ENCODE results near the gene ZNF785. TPM values are rescaled to one million over a fixed set of nuclear protein-coding genes. Genes with fewer than 3 reads are reported as not detected.

The ZNF785 gene
- total and polyA plus RNA-seq, 2 donors from 2014 or later: 6.3 to 18.5 TPM

DNA sequence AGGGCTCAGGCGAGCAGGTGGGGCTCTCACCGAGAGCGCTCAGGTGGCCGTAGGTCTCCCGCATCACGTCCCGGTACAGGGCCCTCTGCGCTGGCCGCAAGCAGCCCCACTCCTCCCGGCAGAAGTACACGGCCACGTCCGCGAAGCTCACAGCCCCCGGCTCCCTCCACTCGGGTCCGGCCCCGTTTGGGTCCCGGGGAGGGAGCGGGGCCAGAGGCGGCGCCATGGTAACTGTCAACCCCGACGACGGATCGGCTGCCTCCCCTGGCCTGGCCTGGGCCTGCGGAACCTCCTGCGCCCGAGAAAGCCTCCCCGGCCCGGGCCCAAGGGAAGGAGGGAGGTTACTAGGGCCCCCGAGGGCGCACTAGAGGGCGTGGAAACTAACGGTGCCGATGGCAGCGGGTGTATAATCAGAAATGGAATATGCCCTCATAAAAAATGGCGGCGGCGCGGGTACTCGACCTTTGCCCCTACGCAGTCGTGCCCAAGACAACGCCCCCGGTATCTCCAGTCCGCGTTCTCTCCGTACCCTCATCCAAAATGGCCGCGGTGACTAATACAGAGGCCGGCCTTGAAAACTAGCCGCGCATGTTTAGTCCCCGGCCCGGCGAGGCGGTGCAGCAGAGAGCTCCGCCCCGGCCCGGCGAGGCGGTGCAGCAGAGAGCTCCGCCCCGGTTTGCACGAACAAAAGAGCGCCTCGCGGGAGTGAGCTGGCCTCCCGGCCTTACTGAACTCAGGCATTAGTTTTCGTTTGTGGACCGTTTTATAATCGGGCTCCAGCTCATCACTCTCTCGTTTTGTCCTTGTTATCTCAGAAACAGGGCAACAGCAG, 27.3 kb downstream of the ZNF785 start, which contains the start of gene ZNF764:
TSS of gene ZNF764 (minus strand) at position 418 of the 832 bp plus-strand sequence. CDS start at position 226, 192 bp downstream.
- peaks cover 0 to 2% (median 0%) of the 10 kb centered on the region in 3 donors for H3K4me1 ChIP-seq (ENCODE audit: control insufficient read depth in 2 of 3, insufficient read depth in 2 of 3, low read depth in 1 of 3, low read length in 3 of 3)
- peak within 1 kb of the TSS; percentile 44 to 81 (median 70) for H3K9ac ChIP-seq (ENCODE audit: low read length in 3 of 3)
- no peaks in the 10 kb centered on the region for H3K27me3 ChIP-seq (ENCODE audit: control insufficient read depth, insufficient read depth, low read length)
- FAIRE-seq (peak; percentile 97), DNase-seq (peak; percentile 98 to 99 (median 98))
- peaks cover 0 to 8% (median 6%) of the 10 kb centered on the region in 3 donors for H3K36me3 ChIP-seq (ENCODE audit: control insufficient read depth in 2 of 3, insufficient read depth in 3 of 3, low read length in 3 of 3)
- no peaks in the 10 kb centered on the region for H3K9me3 ChIP-seq (ENCODE audit: control insufficient read depth in 2 of 3, insufficient read depth in 1 of 3, low read length in 3 of 3)
- intact Hi-C loops (cut with DNase I): no loop called here
- H3K4me3 ChIP-seq (ENCODE audit: low read length in 3 of 3): peak within 1 kb of the TSS; percentile 61 to 83 (median 71)
- peak within 1 kb of the TSS; percentile 94 to 95 for H3K27ac ChIP-seq (ENCODE audit: low read depth in 2 of 2, low read length in 2 of 2)
- TF ChIP-seq, protein P1, sequence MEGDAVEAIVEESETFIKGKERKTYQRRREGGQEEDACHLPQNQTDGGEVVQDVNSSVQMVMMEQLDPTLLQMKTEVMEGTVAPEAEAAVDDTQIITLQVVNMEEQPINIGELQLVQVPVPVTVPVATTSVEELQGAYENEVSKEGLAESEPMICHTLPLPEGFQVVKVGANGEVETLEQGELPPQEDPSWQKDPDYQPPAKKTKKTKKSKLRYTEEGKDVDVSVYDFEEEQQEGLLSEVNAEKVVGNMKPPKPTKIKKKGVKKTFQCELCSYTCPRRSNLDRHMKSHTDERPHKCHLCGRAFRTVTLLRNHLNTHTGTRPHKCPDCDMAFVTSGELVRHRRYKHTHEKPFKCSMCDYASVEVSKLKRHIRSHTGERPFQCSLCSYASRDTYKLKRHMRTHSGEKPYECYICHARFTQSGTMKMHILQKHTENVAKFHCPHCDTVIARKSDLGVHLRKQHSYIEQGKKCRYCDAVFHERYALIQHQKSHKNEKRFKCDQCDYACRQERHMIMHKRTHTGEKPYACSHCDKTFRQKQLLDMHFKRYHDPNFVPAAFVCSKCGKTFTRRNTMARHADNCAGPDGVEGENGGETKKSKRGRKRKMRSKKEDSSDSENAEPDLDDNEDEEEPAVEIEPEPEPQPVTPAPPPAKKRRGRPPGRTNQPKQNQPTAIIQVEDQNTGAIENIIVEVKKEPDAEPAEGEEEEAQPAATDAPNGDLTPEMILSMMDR (IDR thresholded peaks at IDR 0.05; ENCODE audit: borderline replicate concordance, extremely low read depth, insufficient read depth): peak; percentile 9

DNA sequence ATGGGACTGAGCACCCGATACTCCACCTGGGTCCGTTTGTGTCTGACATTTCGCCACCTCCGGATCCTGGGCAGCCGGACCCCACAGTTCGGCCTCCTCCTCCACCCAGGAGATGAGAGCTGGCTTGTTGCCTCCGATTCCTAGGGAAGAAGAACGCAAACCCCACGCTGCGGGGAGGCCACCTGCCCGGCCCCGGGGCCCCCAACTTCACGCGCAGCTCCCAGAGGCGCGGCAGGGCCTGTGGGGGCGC, 27.9 kb downstream of the ZNF785 start:
- intact Hi-C loops (cut with DNase I): no loop called here
- DNase-seq: peak in 2 of 5 donors; percentile 52 to 75

DNA sequence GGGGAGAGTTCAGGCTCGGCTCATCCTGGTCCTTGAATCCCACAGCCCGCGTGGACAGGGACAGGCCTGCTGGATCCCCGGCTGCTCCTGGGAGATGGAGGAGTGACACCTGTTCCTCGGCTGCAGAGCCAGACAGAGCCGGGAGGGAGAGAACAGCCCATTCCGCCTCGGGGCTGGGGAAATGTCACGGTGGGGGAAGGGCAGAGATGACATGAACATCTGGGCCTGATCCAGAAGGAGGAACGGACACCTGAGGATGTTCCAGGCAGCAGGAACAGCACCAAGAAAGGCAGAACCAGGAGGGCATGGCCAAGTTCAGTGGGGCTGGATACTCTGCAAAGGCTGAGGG, 29.4 kb downstream of the ZNF785 start:
- Histone ChIP-seq H3K4me3 (ENCODE audit: low read length in 3 of 3) (no peak overlapping the region), H3K36me3 (ENCODE audit: control insufficient read depth in 2 of 3, insufficient read depth in 3 of 3, low read length in 3 of 3) (peaks cover 0 to 9% (median 6%) of the 10 kb centered on the region in 3 donors), H3K9ac (ENCODE audit: low read length in 3 of 3) (no peak overlapping the region), H3K27ac (ENCODE audit: low read depth in 2 of 2, low read length in 2 of 2) (no peak overlapping the region), H3K27me3 (ENCODE audit: control insufficient read depth, insufficient read depth, low read length) (no peaks in the 10 kb centered on the region), H3K9me3 (ENCODE audit: control insufficient read depth in 2 of 3, insufficient read depth in 1 of 3, low read length in 3 of 3) (no peaks in the 10 kb centered on the region), H3K4me1 (ENCODE audit: control insufficient read depth in 2 of 3, insufficient read depth in 2 of 3, low read depth in 1 of 3, low read length in 3 of 3) (peaks cover 0 to 2% (median 0%) of the 10 kb centered on the region in 3 donors)
- no peak for FAIRE-seq
- TF ChIP-seq, protein P1 (IDR thresholded peaks at IDR 0.05; ENCODE audit: borderline replicate concordance, extremely low read depth, insufficient read depth): no peak
- DNase-seq: no peak
- intact Hi-C loops (cut with DNase I): no loop called here

More for the DNA sequence above, 27.9 kb downstream of the ZNF785 start:
- TF ChIP-seq, protein P1 (IDR thresholded peaks at IDR 0.05; ENCODE audit: borderline replicate concordance, extremely low read depth, insufficient read depth): no peak
- peaks cover 0 to 2% (median 0%) of the 10 kb centered on the region in 3 donors for H3K4me1 ChIP-seq (ENCODE audit: control insufficient read depth in 2 of 3, insufficient read depth in 2 of 3, low read depth in 1 of 3, low read length in 3 of 3)
- H3K36me3 ChIP-seq (ENCODE audit: control insufficient read depth in 2 of 3, insufficient read depth in 3 of 3, low read length in 3 of 3): peaks cover 0 to 9% (median 6%) of the 10 kb centered on the region in 3 donors
- no peaks in the 10 kb centered on the region for H3K27me3 ChIP-seq (ENCODE audit: control insufficient read depth, insufficient read depth, low read length)
- peak overlapping the region; percentile 51 to 83 (median 71) for H3K4me3 ChIP-seq (ENCODE audit: low read length in 3 of 3)
- FAIRE-seq: no peak
- peak overlapping the region; percentile 94 to 95 for H3K27ac ChIP-seq (ENCODE audit: low read depth in 2 of 2, low read length in 2 of 2)
- peak overlapping the region; percentile 44 to 81 (median 70) for H3K9ac ChIP-seq (ENCODE audit: low read length in 3 of 3)
- no peaks in the 10 kb centered on the region for H3K9me3 ChIP-seq (ENCODE audit: control insufficient read depth in 2 of 3, insufficient read depth in 1 of 3, low read length in 3 of 3)
